HCT116 (cell line): ENCODE data around the gene FRMD3. TPM values are rescaled to one million over a fixed set of nuclear protein-coding genes. Genes with fewer than 3 reads are reported as not detected.

Experiments
- ATAC-seq: fragments of 200-7000 bp; cut with Tn5 transposase; 2 replicates; pipeline ENCODE4 v1.9.1; 2020; ENCODE audit warnings: mild to moderate bottlenecking, moderate library complexity
- BruUV-seq: library from RNA; stranded (reverse); fragments of 400-500 nt; replicated peaks from 2 replicates; lab custom pipeline; 2021; lab: Mats Ljungman, UMichigan
- CTCF ChIA-PET: fragments of 300-600 bp; sonication (Branson Sonifier 250); formaldehyde crosslinking; loops from one replicate; lab custom pipeline; 2021; ENCODE audit warnings: antibody characterized with exemption; lab: Charles Lee
- POLR2A ChIA-PET: fragments of 300-600, 350-600 bp; sonication (Branson Sonifier 250); formaldehyde crosslinking; loops from one replicate; lab custom pipeline; 2021; ENCODE audit warnings: antibody characterized with exemption; lab: Charles Lee
- RAD21 ChIA-PET, 2 experiments: fragments of 300-600 bp; sonication (Branson Sonifier 250); formaldehyde crosslinking; loops; one replicate each; lab custom pipeline; 2023; ENCODE audit warnings: low total read pairs in 2 of 2; ENCODE audit not compliant: uncharacterized antibody in 2 of 2, unreplicated experiment in 2 of 2, low non-redundant PET in 1 of 2; lab: Charles Lee
- DNase-seq: peaks from one replicate; pipeline ENCODE4 v3.0.0-alpha.2; 2010; ENCODE audit warnings: low read depth, low spot score
- H2AFZ ChIP-seq: fragments of 200-600 bp; shearing (Covaris generic), sonication (generic); 2 replicates; pipeline ENCODE4 v1.6.1; 2017; ENCODE audit warnings: low read depth, mixed run types, mixed read lengths, antibody characterized with exemption, low read length; ENCODE audit not compliant: poor library complexity, severe bottlenecking
- H3K27ac ChIP-seq: 2 replicates; pipeline ENCODE4 v1.5.1; 2012; ENCODE audit warnings: low read depth, low read length
- H3K27me3 ChIP-seq: fragments of 200-600 bp; sonication (generic); 2 replicates; pipeline ENCODE4 v1.6.1; 2016; ENCODE audit warnings: mixed run types, low read length, mixed read lengths; ENCODE audit not compliant: insufficient read depth
- H3K36me3 ChIP-seq, 2 experiments: fragments of 200-500 bp in 1 of 2; fragments of 200-600 bp in 1 of 2; sonication (Bioruptor generic) in 1 of 2; sonication (generic) in 1 of 2; 2 replicates each; pipeline versions ENCODE4 v1.5.1 to v1.6.1; 2014 to 2016; ENCODE audit warnings: low read length in 2 of 2, inconsistent platforms in 1 of 2, mixed read lengths in 1 of 2, mixed run types in 1 of 2; ENCODE audit not compliant: insufficient read depth in 2 of 2, control insufficient read depth in 1 of 2
- H3K4me1 ChIP-seq, 2 experiments: fragments of 200-600 bp in 1 of 2; sonication (generic) in 1 of 2; 2 replicates each; pipeline versions ENCODE4 v1.5.1 to v1.6.1; 2012 to 2017; ENCODE audit warnings: low read length in 2 of 2, inconsistent platforms in 1 of 2, mild to moderate bottlenecking in 1 of 2, mixed read lengths in 1 of 2, mixed run types in 1 of 2, moderate library complexity in 1 of 2; ENCODE audit not compliant: insufficient read depth in 2 of 2, control insufficient read depth in 1 of 2
- H3K4me2 ChIP-seq: fragments of 200-600 bp; sonication (generic); 2 replicates; pipeline ENCODE4 v1.6.1; 2017; ENCODE audit warnings: mixed run types, low read length, mixed read lengths
- H3K4me3 ChIP-seq, 2 experiments: fragments of 200-600 bp in 1 of 2; sonication (generic) in 1 of 2; replicated peaks in 1 of 2; 2 replicates each; pipeline ENCODE4 v1.5.1; 2011 to 2016; ENCODE audit warnings: low read length in 2 of 2, control low read depth in 1 of 2, low read depth in 1 of 2, mild to moderate bottlenecking in 1 of 2, mixed read lengths in 1 of 2, mixed run types in 1 of 2
- H3K79me2 ChIP-seq: fragments of 200-600 bp; sonication (generic); 2 replicates; pipeline ENCODE4 v1.6.1; 2017; ENCODE audit warnings: mild to moderate bottlenecking, mixed run types, low read length, moderate library complexity, mixed read lengths; ENCODE audit not compliant: insufficient read depth
- H3K9ac ChIP-seq: fragments of 200-600 bp; sonication (generic); 2 replicates; pipeline ENCODE4 v1.6.1; 2016; ENCODE audit warnings: low read length, mixed read lengths
- H3K9me2 ChIP-seq: fragments of 200-600 bp; sonication (generic), shearing (Covaris generic); 2 replicates; pipeline ENCODE4 v1.6.1; 2017; ENCODE audit warnings: mixed run types, mild to moderate bottlenecking, moderate library complexity; ENCODE audit not compliant: insufficient read depth
- H3K9me3 ChIP-seq, 2 experiments: fragments of 200-500 bp in 1 of 2; fragments of 200-600 bp in 1 of 2; sonication (Bioruptor generic) in 1 of 2; sonication (generic) in 1 of 2; 2 replicates each; pipeline ENCODE4 v1.6.1; 2014 to 2017; ENCODE audit warnings: low read length in 2 of 2, mixed read lengths in 2 of 2, inconsistent platforms in 1 of 2, low read depth in 1 of 2, mild to moderate bottlenecking in 1 of 2, mixed run types in 1 of 2, moderate library complexity in 1 of 2; ENCODE audit not compliant: control insufficient read depth in 1 of 2, insufficient read depth in 1 of 2
- H4K20me1 ChIP-seq: fragments of 200-600 bp; sonication (generic), shearing (Covaris generic); 2 replicates; pipeline ENCODE4 v1.6.1; 2017; ENCODE audit warnings: mixed run types, mild to moderate bottlenecking, moderate library complexity; ENCODE audit not compliant: insufficient read depth
- ELF1 ChIP-seq: IDR thresholded peaks from 2 replicates; pipeline ENCODE4 v1.6.1; 2012; ENCODE audit warnings: low read depth, borderline replicate concordance
- EZH2 ChIP-seq: fragments of 200-600 bp; sonication (generic); IDR thresholded peaks from 2 replicates; pipeline ENCODE4 v1.6.1; 2017; ENCODE audit warnings: antibody characterized with exemption, mixed run types
- FOSL1 ChIP-seq: IDR thresholded peaks from 2 replicates; pipeline ENCODE4 v1.6.1; 2012; ENCODE audit warnings: low read depth
- JUND ChIP-seq: IDR thresholded peaks from 2 replicates; pipeline ENCODE4 v1.6.1; 2012
- MAX ChIP-seq: IDR thresholded peaks from 2 replicates; pipeline ENCODE4 v1.6.1; 2012
- POLR2AphosphoS5 ChIP-seq: IDR thresholded peaks from 2 replicates; pipeline ENCODE4 v1.6.1; 2011; ENCODE audit warnings: mild to moderate bottlenecking, low read depth, low read length, moderate library complexity
- RAD21 ChIP-seq: IDR thresholded peaks from 2 replicates; pipeline ENCODE4 v1.6.1; 2012; ENCODE audit warnings: low read depth, mild to moderate bottlenecking
- SIN3A ChIP-seq: IDR thresholded peaks from 2 replicates; pipeline ENCODE4 v1.6.1; 2012; ENCODE audit warnings: low read depth
- SP1 ChIP-seq: IDR thresholded peaks from 2 replicates; pipeline ENCODE4 v1.6.1; 2012; ENCODE audit warnings: low read depth
- TCF7L2 ChIP-seq: IDR thresholded peaks from 2 replicates; pipeline ENCODE4 v1.7.0; 2011; ENCODE audit warnings: borderline replicate concordance, inconsistent platforms; ENCODE audit not compliant: insufficient read depth, insufficient read length; ENCODE audit errors: extremely low read depth
- ZNF274 ChIP-seq: fragments of 200-500 bp; sonication (Bioruptor generic); IDR thresholded peaks from 2 replicates; pipeline ENCODE4 v1.6.1; 2014; ENCODE audit warnings: mild to moderate bottlenecking, low read depth, low read length, inconsistent platforms
- intact Hi-C: fragments of 100-400 bp; cut with micrococcal nuclease; formaldehyde crosslinking; loops from 2 replicates; pipeline ENCODE4 v1.10.0; 2022
- total RNA-seq: library from RNA; stranded (reverse); gene quantifications from one replicate; pipeline ENCODE4 v1.2.1, GENCODE V29; 2021; ENCODE audit not compliant: unreplicated experiment
- TF ChIP-seq, protein P1 (sequence below): IDR thresholded peaks from 2 replicates; pipeline ENCODE4 v1.6.1; 2011; ENCODE audit warnings: mild to moderate bottlenecking, low read length, moderate library complexity; ENCODE audit not compliant: insufficient replicate concordance; ENCODE audit errors: extremely low read depth
- TF ChIP-seq, protein P2 (sequence below): IDR thresholded peaks from 2 replicates; pipeline ENCODE4 v1.6.1; 2012
- TF ChIP-seq, protein P3 (sequence below), 3 experiments: fragments of 200-600 bp in 1 of 3; sonication (generic) in 1 of 3; IDR thresholded peaks in 2 of 3; conservative IDR thresholded peaks in 1 of 3; 2 replicates each; pipeline ENCODE4 v1.5.1; 2012 to 2017; ENCODE audit warnings: low read depth in 2 of 3, low read length in 2 of 3, antibody characterized with exemption in 1 of 3, borderline replicate concordance in 1 of 3, control low read depth in 1 of 3, mild to moderate bottlenecking in 1 of 3, mixed read lengths in 1 of 3, mixed run types in 1 of 3, moderate library complexity in 1 of 3; ENCODE audit not compliant: insufficient read depth in 1 of 3

The FRMD3 gene
- total RNA-seq, 1 experiment from 2014 or later = 0.89 TPM

DNA sequence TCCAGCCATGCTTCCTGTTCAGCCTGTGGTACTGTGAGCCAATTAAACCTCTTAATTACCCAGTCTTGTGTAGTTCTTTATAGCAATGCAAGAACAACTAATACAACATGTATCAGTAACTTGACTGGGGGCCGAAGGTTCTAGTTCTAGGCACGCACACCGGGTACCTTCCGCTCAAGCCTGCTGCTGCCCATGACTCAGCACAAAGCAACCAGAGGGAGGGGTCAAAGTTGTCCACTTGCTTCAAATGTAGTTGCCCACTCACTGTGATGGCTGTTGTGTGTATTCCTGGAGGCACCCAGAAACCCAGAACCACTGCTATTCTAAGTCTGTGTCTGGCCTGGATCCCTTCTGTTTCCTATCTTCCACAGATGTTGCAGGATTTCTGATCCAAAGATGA lies 222.6 kb downstream of the FRMD3 start:
- POLR2A ChIA-PET = no interaction called here
- intact Hi-C loops = no loop called here
- H3K9me3 ChIP-seq = no peaks in the 10 kb centered on the region

More for the DNA sequence above, 222.6 kb downstream of the FRMD3 start:
- no peak for ATAC-seq
- BruUV-seq = no TSS peak
- no peak for DNase-seq
- Histone ChIP-seq H3K9ac (no peak overlapping the region), H4K20me1 (no peaks in the 10 kb centered on the region), H3K4me1 (no peaks in the 10 kb centered on the region), H3K4me3 (no peak overlapping the region), H3K4me2 (no peak overlapping the region), H3K79me2 (no peaks in the 10 kb centered on the region), H3K27me3 (no peaks in the 10 kb centered on the region), H3K9me2 (no peaks in the 10 kb centered on the region), H3K27ac (no peak overlapping the region), H3K36me3 (no peaks in the 10 kb centered on the region), H2AFZ (no peak overlapping the region)
- TF ChIP-seq MAX (no peak), FOSL1 (no peak), RAD21 (no peak), ZNF274 (no peak), SP1 (no peak), JUND (no peak), EZH2 (no peak), POLR2AphosphoS5 (no peak), ELF1 (no peak), TCF7L2 (no peak), SIN3A (no peak)
- TF ChIP-seq, protein P1, sequence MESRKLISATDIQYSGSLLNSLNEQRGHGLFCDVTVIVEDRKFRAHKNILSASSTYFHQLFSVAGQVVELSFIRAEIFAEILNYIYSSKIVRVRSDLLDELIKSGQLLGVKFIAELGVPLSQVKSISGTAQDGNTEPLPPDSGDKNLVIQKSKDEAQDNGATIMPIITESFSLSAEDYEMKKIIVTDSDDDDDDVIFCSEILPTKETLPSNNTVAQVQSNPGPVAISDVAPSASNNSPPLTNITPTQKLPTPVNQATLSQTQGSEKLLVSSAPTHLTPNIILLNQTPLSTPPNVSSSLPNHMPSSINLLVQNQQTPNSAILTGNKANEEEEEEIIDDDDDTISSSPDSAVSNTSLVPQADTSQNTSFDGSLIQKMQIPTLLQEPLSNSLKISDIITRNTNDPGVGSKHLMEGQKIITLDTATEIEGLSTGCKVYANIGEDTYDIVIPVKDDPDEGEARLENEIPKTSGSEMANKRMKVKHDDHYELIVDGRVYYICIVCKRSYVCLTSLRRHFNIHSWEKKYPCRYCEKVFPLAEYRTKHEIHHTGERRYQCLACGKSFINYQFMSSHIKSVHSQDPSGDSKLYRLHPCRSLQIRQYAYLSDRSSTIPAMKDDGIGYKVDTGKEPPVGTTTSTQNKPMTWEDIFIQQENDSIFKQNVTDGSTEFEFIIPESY = no peak
- TF ChIP-seq, protein P2, sequence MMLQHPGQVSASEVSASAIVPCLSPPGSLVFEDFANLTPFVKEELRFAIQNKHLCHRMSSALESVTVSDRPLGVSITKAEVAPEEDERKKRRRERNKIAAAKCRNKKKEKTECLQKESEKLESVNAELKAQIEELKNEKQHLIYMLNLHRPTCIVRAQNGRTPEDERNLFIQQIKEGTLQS = no peak
- TF ChIP-seq, protein P3, sequence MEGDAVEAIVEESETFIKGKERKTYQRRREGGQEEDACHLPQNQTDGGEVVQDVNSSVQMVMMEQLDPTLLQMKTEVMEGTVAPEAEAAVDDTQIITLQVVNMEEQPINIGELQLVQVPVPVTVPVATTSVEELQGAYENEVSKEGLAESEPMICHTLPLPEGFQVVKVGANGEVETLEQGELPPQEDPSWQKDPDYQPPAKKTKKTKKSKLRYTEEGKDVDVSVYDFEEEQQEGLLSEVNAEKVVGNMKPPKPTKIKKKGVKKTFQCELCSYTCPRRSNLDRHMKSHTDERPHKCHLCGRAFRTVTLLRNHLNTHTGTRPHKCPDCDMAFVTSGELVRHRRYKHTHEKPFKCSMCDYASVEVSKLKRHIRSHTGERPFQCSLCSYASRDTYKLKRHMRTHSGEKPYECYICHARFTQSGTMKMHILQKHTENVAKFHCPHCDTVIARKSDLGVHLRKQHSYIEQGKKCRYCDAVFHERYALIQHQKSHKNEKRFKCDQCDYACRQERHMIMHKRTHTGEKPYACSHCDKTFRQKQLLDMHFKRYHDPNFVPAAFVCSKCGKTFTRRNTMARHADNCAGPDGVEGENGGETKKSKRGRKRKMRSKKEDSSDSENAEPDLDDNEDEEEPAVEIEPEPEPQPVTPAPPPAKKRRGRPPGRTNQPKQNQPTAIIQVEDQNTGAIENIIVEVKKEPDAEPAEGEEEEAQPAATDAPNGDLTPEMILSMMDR (IDR thresholded peaks at IDR 0.05 in 2 of 3, conservative IDR thresholded peaks at IDR 0.05 in 1 of 3; ENCODE audit: borderline replicate concordance in 1 of 3, insufficient read depth in 1 of 3, low read depth in 2 of 3, low read length in 2 of 3) = no peak
- RAD21 ChIA-PET = no interaction called here
- CTCF ChIA-PET = no interaction called here
